Epithelial cell of proximal tubule (primary cell): ENCODE data around the gene PLA2G10. TPM values are rescaled to one million over a fixed set of nuclear protein-coding genes. Genes with fewer than 3 reads are reported as not detected.

Experiments
- DNase-seq: peaks from one replicate; pipeline ENCODE4 v3.0.0-alpha.2; 2011; ENCODE audit warnings: low read depth
- H3K4me3 ChIP-seq: 2 replicates; pipeline ENCODE4 v1.5.1; 2011; ENCODE audit warnings: low read depth, mild to moderate bottlenecking, low read length
- total RNA-seq: library from RNA; depleted of rRNA; stranded (reverse); fragments of >200 nt; gene quantifications from 2 replicates; pipeline ENCODE4 v1.2.3, GENCODE V29; 2015
- TF ChIP-seq, protein P1 (sequence below): conservative IDR thresholded peaks from 2 replicates; pipeline ENCODE4 v1.5.1; 2012; ENCODE audit warnings: low read depth, mild to moderate bottlenecking, low read length

PLA2G10 gene
- total RNA-seq, 1 donor from 2014 or later: not detected

DNA sequence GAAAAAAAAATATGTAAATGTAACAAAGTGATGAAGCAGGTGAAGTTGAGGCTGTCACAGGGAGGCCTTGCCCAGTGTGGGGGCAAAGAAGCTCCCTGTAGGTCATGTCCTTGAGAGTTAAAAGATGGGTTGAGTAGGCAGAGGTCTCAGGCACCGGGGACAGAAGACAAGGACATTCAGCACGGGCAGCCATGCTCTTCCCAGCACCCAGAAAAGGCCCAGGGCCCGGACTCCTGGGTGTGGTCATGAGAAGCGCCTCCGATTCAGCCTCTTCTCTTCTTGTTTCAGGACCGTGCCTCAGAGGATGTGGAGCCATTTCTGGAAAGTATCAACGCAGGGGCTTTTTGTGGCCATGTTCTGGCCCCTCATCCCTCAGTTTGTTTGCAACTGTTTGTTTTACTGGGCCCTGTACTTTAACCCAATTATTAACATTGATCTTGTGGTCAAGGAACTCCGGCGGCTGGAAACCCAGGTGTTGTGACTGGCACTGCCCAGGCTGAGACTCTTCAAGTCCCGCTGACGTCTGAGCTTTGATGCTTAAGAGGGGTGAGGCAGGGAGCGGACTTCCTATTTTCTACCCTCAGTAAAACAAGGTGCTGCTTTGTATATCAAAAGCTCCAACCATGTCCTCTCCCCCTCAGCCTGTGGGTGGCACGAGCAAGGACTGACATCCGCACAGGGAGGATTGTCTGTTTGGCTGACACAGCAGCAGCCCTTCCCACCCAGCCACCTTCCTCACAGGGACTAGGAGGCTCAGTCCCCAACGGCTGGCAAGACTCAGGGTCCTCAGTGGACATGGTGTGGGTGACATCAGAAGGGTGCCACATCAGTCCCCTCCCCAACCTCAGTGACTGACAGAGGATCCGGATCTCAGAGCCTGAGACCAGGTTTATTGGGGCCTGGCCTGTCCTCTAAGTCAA is 26.5 kb downstream of the PLA2G10 start:
- TF ChIP-seq, protein P1, sequence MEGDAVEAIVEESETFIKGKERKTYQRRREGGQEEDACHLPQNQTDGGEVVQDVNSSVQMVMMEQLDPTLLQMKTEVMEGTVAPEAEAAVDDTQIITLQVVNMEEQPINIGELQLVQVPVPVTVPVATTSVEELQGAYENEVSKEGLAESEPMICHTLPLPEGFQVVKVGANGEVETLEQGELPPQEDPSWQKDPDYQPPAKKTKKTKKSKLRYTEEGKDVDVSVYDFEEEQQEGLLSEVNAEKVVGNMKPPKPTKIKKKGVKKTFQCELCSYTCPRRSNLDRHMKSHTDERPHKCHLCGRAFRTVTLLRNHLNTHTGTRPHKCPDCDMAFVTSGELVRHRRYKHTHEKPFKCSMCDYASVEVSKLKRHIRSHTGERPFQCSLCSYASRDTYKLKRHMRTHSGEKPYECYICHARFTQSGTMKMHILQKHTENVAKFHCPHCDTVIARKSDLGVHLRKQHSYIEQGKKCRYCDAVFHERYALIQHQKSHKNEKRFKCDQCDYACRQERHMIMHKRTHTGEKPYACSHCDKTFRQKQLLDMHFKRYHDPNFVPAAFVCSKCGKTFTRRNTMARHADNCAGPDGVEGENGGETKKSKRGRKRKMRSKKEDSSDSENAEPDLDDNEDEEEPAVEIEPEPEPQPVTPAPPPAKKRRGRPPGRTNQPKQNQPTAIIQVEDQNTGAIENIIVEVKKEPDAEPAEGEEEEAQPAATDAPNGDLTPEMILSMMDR: no peak
- DNase-seq: no peak
- no peak overlapping the region for H3K4me3 ChIP-seq

DNA sequence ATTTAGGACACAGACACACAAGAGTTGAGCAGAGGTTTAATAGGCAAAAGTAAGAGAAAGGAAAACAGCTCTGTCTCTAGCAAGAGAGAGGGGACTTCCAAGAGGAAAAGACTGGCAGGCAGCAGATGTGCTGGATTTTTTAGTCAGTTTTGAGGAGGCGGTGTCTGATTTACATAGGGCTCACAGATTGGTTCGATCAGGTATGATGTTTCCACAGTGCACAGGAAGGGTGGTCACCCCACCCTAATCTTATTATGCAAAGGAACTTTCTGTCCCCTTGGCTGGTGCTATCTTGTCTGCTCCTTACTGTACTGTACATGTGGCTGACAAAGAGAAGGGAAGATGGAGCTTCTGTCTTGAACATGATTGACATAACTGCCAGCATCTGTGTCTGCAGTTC is 36.0 kb downstream of the PLA2G10 start:
- no peak for DNase-seq
- no peak overlapping the region for H3K4me3 ChIP-seq
- TF ChIP-seq, protein P1: no peak

DNA sequence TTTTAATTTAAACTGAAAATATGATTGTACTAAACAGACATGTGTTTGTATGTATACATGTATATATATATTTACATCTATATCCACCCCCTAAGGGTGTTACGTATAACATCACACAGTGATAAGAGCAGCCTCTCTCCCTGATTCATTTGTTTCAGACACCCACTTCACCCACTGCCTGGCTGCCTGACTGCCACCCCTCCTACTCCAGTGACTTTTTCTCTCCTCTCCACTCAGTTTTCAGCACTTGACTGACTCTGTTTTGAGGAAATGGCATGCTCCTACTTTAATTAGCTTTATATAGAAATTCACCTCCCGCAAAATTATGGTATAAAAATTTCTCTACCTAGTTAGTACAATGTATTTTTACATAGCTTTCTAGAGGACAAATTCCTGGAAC is 41.4 kb downstream of the PLA2G10 start:
- TF ChIP-seq, protein P1: no peak
- DNase-seq: no peak
- H3K4me3 ChIP-seq: no peak overlapping the region

DNA sequence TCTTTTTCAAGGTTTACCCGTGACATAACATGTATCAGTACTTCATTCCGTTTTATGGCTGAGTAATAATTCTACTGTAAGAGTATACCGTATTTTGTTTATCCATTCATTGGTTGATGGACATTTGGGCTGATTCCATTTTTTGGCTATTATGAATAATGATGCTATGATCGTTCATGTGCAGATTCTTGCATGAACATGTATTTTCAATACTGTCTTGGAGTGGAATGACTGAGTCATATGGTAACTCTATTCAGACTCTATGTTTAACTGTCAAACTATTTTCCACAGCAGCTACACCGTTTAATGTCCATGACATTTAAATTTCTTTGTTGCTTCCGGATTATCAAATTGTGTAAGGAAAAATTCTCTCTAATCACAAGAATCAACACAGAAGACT is 43.5 kb downstream of the PLA2G10 start:
- TF ChIP-seq, protein P1: no peak
- no peak overlapping the region for H3K4me3 ChIP-seq
- DNase-seq: no peak

DNA sequence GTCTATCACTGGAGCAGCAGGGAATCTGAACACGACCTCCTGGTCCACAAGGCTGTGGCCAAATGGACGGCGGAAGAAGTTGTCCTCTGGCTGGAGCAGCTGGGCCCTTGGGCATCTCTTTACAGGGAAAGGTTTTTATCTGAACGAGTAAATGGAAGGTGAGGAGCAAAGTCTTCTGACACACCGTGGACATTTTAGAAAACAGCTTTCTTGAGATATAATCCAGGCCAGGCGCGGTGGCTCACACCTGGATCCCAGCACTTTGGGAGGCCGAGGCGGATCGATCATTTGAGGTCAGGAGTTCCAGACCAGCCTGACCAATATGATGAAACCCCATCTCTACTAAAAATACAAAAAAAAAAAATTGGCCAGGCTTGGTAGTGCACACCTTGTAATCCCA is 44.3 kb downstream of the PLA2G10 start:
- H3K4me3 ChIP-seq: no peak overlapping the region
- TF ChIP-seq, protein P1: no peak
- no peak for DNase-seq

DNA sequence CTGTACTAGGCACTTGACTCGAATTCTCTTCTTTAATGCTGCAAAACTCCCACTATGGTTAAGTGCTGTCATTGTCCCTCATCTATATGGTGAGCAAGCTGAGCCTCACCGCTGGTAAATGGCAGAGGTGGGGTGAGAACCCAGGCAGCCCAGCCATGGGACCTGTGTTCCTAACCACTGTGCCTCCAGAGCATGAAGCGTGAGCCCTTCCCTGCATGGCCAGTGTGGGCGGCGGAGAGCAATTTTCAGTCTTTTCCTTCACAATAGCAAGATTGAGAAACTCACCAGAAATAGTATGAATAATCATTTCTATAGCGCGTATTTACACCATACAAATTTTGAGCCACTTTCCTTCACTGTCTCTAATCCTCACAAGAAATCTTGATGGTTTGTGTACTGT is 52.2 kb downstream of the PLA2G10 start:
- TF ChIP-seq, protein P1: no peak
- no peak for DNase-seq
- no peak overlapping the region for H3K4me3 ChIP-seq

DNA sequence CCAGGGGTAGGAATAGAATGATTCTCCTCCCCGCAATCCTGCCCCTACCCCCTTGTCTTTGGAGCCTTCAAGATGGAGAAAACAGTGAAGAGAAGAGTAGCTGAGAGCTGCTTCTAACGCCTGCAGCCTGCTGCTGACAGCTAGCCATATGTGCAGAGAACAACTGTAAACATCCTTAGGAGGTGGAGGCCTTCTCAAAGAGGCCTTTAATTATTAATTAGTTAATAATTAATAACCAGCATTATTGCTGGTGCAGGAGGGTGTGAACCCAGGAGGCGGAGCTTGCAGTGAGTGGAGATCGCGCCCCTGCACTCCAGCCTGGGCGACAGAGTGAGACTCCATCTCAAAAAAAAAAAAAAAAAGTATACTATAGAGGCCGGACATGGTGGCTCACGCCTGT is 52.9 kb downstream of the PLA2G10 start:
- no peak overlapping the region for H3K4me3 ChIP-seq
- TF ChIP-seq, protein P1: no peak
- DNase-seq: no peak
